Measurements from ENCODE around the gene RNF111.
A peak's percentile ranks its signal among the peaks of the same experiment; 100 is the strongest.
"Not testable (repeated sequence)": the region's sequence is repeated elsewhere in the genome, so short reads cannot be mapped to it uniquely, and the experiment has no call there.

RNF111 gene

DNA sequence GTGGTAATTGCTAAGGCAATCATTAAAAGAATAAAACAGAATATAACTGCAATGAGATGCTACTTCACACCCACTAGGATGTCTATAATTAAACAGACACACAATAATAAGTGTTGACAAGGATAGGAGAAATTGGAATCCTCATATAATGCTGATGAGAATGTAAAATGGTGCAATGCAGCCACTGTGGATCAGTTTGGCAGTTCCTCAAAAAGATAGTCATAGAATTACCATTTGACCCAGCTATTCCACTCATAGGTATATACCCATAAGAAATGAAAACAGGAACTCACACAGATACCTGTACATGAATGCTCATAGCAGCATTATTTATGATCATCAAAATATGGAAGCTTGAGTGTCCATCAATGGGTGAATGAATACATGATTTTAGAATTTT lies 9.6 kb upstream of the RNF111 start:
- Histone ChIP-seq H3K27me3 (ENCODE audit: control insufficient read depth, insufficient read depth, low read length) (no peaks in the 10 kb centered on the region; the same call in 1 of the 2 replicates), H3K4me3 (ENCODE audit: low read depth, low read length) (no peak overlapping the region), H3K9me3 (ENCODE audit: control insufficient read depth, insufficient read depth, low read depth, low read length) (no peaks in the 10 kb centered on the region), H3K4me1 (ENCODE audit: control insufficient read depth, insufficient read depth, low read length) (no peaks in the 10 kb centered on the region), H3K9ac (ENCODE audit: low read length) (no peak overlapping the region), H3K27ac (ENCODE audit: low read depth, low read length) (no peak overlapping the region), H3K36me3 (ENCODE audit: control insufficient read depth, insufficient read depth, low read length) (no peaks in the 10 kb centered on the region)

DNA sequence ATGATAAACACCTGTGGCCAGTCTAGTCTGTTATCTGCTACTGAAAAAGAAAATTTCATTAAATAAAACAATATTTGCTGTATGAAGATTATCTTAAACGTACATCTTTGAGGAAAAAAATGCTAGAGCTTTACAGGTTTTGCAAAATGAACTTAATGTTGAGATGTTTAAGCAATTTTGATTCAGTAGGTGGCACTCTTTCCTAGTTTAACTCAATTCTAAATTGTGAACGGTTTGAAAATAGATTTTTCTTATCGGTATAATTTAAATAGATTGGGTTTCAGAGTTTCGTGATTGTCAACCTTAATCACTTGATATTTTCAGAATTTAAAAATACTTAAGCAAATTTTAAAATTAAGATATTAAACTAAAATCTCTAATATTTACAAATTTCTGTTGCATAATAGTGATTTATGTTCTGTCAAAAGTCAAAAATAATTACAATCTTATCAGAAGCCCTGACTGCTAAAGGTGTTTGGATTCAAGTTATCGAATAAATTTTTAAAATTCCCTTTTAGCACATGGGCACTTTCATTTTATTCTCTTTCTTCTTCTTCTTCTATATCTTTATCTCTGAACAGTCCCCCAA lies 7.0 kb upstream of the RNF111 start:
- H3K9me3 ChIP-seq (ENCODE audit: control insufficient read depth, insufficient read depth, low read depth, low read length), result no peaks in the 10 kb centered on the region
- H3K36me3 ChIP-seq (ENCODE audit: control insufficient read depth, insufficient read depth, low read length), result no peaks in the 10 kb centered on the region
- no peak overlapping the region for H3K27ac ChIP-seq (ENCODE audit: low read depth, low read length)

DNA sequence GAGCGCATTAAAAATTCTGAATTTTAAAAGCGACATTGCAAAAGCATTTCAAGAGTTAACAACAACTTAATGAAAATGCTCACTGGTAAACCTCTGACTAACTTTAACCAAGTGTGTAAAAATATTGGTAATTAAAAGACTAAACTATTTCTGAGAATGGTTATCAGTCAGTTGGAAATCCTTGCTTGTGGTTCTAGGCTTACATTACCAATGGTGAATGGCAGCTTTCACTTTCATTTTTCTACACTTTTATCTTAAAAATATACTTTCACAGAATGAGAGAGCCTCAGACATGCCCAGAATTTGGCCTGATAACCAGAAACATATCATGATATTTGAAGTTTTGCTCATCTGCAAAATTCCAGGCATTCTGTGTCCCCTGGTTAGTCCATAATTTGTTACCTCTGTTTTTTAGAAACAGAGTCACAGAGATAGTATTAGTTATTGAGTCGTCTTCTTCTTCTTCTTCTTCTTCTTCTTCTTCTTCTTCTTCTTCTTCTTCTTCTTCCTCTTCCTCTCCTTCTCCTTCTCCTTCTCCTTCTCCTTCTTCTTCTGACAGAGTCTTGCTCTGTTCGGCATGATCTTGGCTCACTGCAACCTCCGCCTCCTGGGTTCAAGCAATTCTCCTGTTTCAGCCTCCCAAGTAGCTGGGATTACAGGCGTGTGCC lies 5.5 kb upstream of the RNF111 start:
- Histone ChIP-seq H3K4me1 (ENCODE audit: control insufficient read depth, insufficient read depth, low read length) (no peaks in the 10 kb centered on the region), H3K27ac (ENCODE audit: low read depth, low read length) (no peak overlapping the region), H3K9me3 (ENCODE audit: control insufficient read depth, insufficient read depth, low read depth, low read length) (no peaks in the 10 kb centered on the region), H3K27me3 (ENCODE audit: control insufficient read depth, insufficient read depth, low read length) (no peaks in the 10 kb centered on the region), H3K4me3 (ENCODE audit: low read depth, low read length) (no peak overlapping the region), H3K9ac (ENCODE audit: low read length) (no peak overlapping the region), H3K36me3 (ENCODE audit: control insufficient read depth, insufficient read depth, low read length) (no peaks in the 10 kb centered on the region)

More for the DNA sequence above, 7.0 kb upstream of the RNF111 start:
- Histone ChIP-seq H3K9ac (ENCODE audit: low read length) (no peak overlapping the region), H3K4me1 (ENCODE audit: control insufficient read depth, insufficient read depth, low read length) (no peaks in the 10 kb centered on the region), H3K27me3 (ENCODE audit: control insufficient read depth, insufficient read depth, low read length) (no peaks in the 10 kb centered on the region), H3K4me3 (ENCODE audit: low read depth, low read length) (no peak overlapping the region)

DNA sequence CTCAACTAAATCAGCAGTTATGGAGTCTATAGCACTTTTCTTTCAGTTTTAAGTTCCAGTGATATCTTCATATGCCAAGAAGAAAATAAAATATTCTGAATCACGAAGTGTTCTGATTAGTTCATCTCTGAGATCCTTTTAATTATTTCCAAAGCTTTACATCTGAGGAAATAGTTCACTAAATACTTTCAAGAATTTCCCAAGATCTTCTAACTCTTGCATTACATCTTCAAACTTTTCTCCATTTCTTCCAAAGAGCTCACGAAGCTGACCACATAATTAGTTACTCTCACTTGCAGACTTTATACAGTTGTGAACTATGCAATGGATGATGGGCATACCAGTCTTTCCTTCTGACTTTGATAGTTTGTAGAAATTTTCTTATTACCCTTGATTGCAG lies 4.2 kb upstream of the RNF111 start:
- no peaks in the 10 kb centered on the region for H3K9me3 ChIP-seq (ENCODE audit: control insufficient read depth, insufficient read depth, low read depth, low read length)
- no peak overlapping the region for H3K9ac ChIP-seq (ENCODE audit: low read length)
- no peaks in the 10 kb centered on the region for H3K27me3 ChIP-seq (ENCODE audit: control insufficient read depth, insufficient read depth, low read length)
- H3K27ac ChIP-seq (ENCODE audit: low read depth, low read length), result no peak overlapping the region
- H3K36me3 ChIP-seq (ENCODE audit: control insufficient read depth, insufficient read depth, low read length), result no peaks in the 10 kb centered on the region
- no peak overlapping the region for H3K4me3 ChIP-seq (ENCODE audit: low read depth, low read length)
- no peaks in the 10 kb centered on the region for H3K4me1 ChIP-seq (ENCODE audit: control insufficient read depth, insufficient read depth, low read length)

DNA sequence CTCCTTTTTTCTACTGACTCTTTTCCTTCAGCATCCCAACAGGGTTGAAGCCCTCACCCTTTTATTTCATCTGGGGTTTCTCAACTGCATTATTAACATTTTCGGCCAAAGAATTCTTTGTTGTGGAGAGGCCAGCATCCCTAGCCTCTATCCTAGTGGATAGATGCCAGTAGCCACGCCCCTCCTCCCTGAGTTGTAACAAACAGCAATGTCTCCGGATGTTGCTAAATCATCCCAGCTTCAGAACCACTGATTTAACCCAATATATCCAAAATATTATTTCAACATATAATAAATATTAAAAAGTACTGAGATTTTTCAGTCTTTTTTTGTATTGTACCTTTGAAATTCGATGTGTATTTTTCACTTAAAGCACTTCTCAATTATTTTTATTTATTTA lies 2.0 kb upstream of the RNF111 start:
- no peaks in the 10 kb centered on the region for H3K4me1 ChIP-seq (ENCODE audit: control insufficient read depth, insufficient read depth, low read length)
- H3K9ac ChIP-seq (ENCODE audit: low read length), result no peak overlapping the region
- no peaks in the 10 kb centered on the region for H3K36me3 ChIP-seq (ENCODE audit: control insufficient read depth, insufficient read depth, low read length)
- no peaks in the 10 kb centered on the region for H3K27me3 ChIP-seq (ENCODE audit: control insufficient read depth, insufficient read depth, low read length)
- no peaks in the 10 kb centered on the region for H3K9me3 ChIP-seq (ENCODE audit: control insufficient read depth, insufficient read depth, low read depth, low read length)
- H3K4me3 ChIP-seq (ENCODE audit: low read depth, low read length), result no peak overlapping the region
- H3K27ac ChIP-seq (ENCODE audit: low read depth, low read length), result no peak overlapping the region

DNA sequence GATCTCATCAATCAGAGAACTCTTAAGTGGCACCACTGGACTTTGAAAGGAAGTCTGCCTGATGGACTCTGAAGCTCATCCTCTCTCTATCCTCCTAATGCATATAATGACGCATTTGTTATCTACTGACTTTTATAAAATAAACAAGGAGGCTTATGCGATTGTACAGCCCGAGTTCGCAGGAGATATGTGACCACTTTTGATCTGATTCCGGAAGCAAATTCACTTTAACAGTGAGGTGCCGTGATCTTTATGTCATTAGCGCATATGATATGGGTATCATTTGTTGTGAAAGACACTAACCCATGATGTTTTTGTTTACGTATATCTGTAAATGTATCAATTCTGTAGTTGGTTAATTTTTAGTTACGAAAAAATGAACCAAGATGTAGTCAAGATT lies 427 bp upstream of the RNF111 start:
- peaks cover 3% of the 10 kb centered on the region; the same call in 1 of the 2 replicates for H3K4me1 ChIP-seq (ENCODE audit: control insufficient read depth, insufficient read depth, low read length)
- H3K9ac ChIP-seq (ENCODE audit: low read length), result no peak overlapping the region
- H3K27ac ChIP-seq (ENCODE audit: low read depth, low read length), result no peak overlapping the region
- H3K27me3 ChIP-seq (ENCODE audit: control insufficient read depth, insufficient read depth, low read length), result no peaks in the 10 kb centered on the region
- H3K36me3 ChIP-seq (ENCODE audit: control insufficient read depth, insufficient read depth, low read length), result peaks cover 5% of the 10 kb centered on the region
- no peaks in the 10 kb centered on the region for H3K9me3 ChIP-seq (ENCODE audit: control insufficient read depth, insufficient read depth, low read depth, low read length)
- H3K4me3 ChIP-seq (ENCODE audit: low read depth, low read length), result peak overlapping the region; percentile 90

DNA sequence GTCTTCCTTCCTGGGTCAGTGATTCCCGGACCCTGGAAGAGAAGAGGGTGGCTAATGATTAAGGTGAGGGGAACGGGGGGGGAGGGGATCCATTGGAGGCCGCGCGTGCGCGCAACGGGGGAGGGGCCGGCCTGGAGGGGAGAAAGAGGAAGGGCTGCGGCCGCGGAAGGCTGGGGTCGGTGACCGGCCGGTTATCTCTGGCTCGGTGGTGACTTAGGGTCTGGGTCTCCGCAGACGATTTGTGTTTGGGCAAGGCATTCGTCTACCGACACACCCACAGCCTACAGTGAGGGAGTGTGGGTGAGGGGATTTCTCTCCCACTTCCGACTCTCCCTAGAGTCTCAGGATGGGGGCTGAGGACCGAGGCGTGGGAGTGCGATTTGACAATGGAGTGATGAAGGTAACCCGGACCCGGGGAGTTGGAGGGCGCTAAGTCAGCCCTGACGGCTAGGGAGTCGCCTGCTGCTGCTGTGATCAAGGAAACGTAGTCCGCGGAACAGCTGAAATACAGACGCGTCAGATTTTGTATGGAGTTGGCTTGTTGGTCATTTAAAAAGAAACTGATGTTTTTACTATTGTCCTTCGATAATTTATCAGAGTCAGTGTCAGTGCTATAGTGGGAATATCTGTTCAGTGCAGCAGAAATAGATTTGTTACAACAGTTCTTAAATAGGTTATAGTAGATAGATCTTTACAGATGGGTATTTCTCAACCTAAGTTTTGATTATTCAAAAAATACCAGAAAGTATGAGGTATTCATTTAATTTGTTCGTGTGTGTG lies 733 bp downstream of the RNF111 start:
- Histone ChIP-seq H3K4me1 (ENCODE audit: control insufficient read depth, insufficient read depth, low read length) (peaks cover 3% of the 10 kb centered on the region; the same call in 1 of the 2 replicates), H3K27me3 (ENCODE audit: control insufficient read depth, insufficient read depth, low read length) (no peaks in the 10 kb centered on the region), H3K9ac (ENCODE audit: low read length) (peak overlapping the region; percentile 86), H3K36me3 (ENCODE audit: control insufficient read depth, insufficient read depth, low read length) (peaks cover 9% of the 10 kb centered on the region), H3K27ac (ENCODE audit: low read depth, low read length) (peak overlapping the region; percentile 41; the same call in 1 of the 2 replicates), H3K9me3 (ENCODE audit: control insufficient read depth, insufficient read depth, low read depth, low read length) (no peaks in the 10 kb centered on the region), H3K4me3 (ENCODE audit: low read depth, low read length) (peak overlapping the region; percentile 90)

DNA sequence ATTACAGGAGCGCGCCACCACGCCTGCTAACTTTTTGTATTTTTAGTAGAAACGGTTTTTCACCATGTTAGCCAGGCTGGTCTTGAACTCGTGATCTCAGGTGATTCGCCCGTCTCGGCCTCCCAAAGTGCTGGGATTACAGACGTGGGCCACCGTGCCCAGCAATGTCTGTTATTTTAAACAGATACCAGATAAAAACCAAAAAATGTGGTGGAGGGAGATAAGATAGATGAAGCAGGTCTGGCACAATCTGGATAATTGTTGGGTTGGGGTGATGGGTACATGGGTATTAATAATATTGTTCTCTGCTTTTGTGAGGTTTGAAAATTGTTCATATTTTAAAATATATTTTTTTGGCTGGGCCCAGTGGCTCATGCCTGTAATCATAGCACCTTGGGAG lies 4.7 kb downstream of the RNF111 start:
- Histone ChIP-seq H3K9me3 (ENCODE audit: control insufficient read depth, insufficient read depth, low read depth, low read length) (no peaks in the 10 kb centered on the region), H3K27me3 (ENCODE audit: control insufficient read depth, insufficient read depth, low read length) (no peaks in the 10 kb centered on the region), H3K36me3 (ENCODE audit: control insufficient read depth, insufficient read depth, low read length) (peaks cover 9% of the 10 kb centered on the region), H3K4me3 (ENCODE audit: low read depth, low read length) (no peak overlapping the region), H3K9ac (ENCODE audit: low read length) (no peak overlapping the region), H3K27ac (ENCODE audit: low read depth, low read length) (no peak overlapping the region), H3K4me1 (ENCODE audit: control insufficient read depth, insufficient read depth, low read length) (peaks cover 3% of the 10 kb centered on the region; the same call in 1 of the 2 replicates)

DNA sequence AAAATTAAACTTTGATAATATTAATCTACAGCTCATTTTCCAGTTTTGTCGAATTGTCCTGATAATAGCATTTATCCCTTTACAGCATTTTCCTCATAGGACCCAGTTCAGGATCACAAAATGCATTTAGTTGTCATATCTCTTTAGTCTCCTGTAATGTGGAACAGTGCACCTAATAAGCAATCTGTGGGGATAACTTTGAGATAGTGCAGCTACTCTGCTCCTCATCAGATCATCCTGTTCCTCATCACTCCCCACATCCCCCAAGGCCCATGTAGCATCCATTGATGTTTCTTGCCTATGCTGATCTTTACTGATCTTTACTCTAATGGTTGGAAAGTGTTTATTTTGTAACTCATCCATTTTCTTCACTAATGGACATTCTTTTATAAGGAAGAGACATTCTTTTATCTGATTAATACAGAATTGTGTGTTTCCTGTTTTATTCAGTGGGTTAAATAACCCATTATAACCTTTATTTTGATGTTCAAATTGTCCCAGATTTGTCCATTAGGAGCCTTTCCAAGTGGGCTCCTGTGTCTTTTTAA lies 7.5 kb downstream of the RNF111 start:
- H3K9ac ChIP-seq (ENCODE audit: low read length), result no peak overlapping the region
- H3K9me3 ChIP-seq (ENCODE audit: control insufficient read depth, insufficient read depth, low read depth, low read length), result no peaks in the 10 kb centered on the region
- no peak overlapping the region for H3K4me3 ChIP-seq (ENCODE audit: low read depth, low read length)
- peaks cover 9% of the 10 kb centered on the region for H3K36me3 ChIP-seq (ENCODE audit: control insufficient read depth, insufficient read depth, low read length)
- H3K27me3 ChIP-seq (ENCODE audit: control insufficient read depth, insufficient read depth, low read length), result no peaks in the 10 kb centered on the region
- H3K27ac ChIP-seq (ENCODE audit: low read depth, low read length), result no peak overlapping the region
- H3K4me1 ChIP-seq (ENCODE audit: control insufficient read depth, insufficient read depth, low read length), result peaks cover 3% of the 10 kb centered on the region; the same call in 1 of the 2 replicates

DNA sequence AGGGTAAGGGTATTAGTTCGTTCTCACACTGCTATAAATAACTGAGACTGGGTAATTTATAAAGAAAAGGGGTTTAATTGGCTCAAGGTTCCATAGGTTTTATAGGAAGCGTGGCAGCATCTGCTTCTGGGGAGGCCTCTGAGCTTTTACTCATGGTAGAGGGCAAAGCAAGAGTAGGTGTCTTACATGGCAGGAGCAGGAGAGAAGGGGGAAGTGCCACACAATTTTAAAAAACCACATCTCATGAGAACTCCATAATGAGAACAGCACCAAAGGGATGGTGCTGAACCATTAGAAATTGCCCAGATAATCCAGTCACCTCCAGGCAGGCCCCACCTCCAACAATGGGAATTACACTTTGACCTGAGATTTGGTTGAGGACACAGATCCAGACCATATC lies 12.2 kb downstream of the RNF111 start:
- no peak overlapping the region for H3K27ac ChIP-seq (ENCODE audit: low read depth, low read length)
- H3K36me3 ChIP-seq (ENCODE audit: control insufficient read depth, insufficient read depth, low read length), result peaks cover under 1% of the 10 kb centered on the region; the same call in 1 of the 2 replicates
- H3K4me3 ChIP-seq (ENCODE audit: low read depth, low read length), result no peak overlapping the region
- H3K9ac ChIP-seq (ENCODE audit: low read length), result no peak overlapping the region
- H3K4me1 ChIP-seq (ENCODE audit: control insufficient read depth, insufficient read depth, low read length), result no peaks in the 10 kb centered on the region
- H3K9me3 ChIP-seq (ENCODE audit: control insufficient read depth, insufficient read depth, low read depth, low read length), result no peaks in the 10 kb centered on the region
- no peaks in the 10 kb centered on the region for H3K27me3 ChIP-seq (ENCODE audit: control insufficient read depth, insufficient read depth, low read length)

DNA sequence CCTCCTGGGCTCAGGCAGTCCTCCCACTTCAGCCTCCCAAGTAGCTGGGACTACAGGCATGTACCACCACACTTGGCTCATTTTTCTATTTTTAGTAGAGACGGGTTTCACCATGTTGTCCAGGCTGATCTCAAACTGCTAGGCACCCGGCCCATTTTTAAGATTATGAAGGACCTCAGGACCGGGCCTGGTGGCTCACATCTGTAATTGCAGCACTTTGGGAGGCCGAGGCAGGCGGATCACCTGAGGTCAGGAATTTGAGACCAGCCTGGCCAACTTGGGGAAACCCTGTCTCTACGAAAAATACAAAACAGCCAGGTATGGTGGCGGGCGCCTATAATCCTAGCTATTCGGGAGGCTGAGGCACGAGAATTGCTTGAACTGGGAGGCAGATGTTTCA lies 12.8 kb downstream of the RNF111 start:
- H3K27me3 ChIP-seq (ENCODE audit: control insufficient read depth, insufficient read depth, low read length); H3K4me3 ChIP-seq (ENCODE audit: low read depth, low read length); H3K27ac ChIP-seq (ENCODE audit: low read depth, low read length); H3K36me3 ChIP-seq (ENCODE audit: control insufficient read depth, insufficient read depth, low read length); H3K9ac ChIP-seq (ENCODE audit: low read length); H3K9me3 ChIP-seq (ENCODE audit: control insufficient read depth, insufficient read depth, low read depth, low read length); H3K4me1 ChIP-seq (ENCODE audit: control insufficient read depth, insufficient read depth, low read length): not testable (repeated sequence)

Data from HUES6 (cell line).